ELF-1 (cell line): ENCODE results near the gene RPL22.

Experiments used
- DNase-seq: peaks from one replicate; pipeline ENCODE4 v3.0.0-alpha.2; 2016; ENCODE audit warnings: low read depth, low spot score

The RPL22 gene

GRCh38 chr1:6175411-6175828 is 24.0 kb downstream of the RPL22 start:
- DNase-seq, result no peak

GRCh38 chr1:6174621-6175410 is 24.6 kb downstream of the RPL22 start:
- DNase-seq, result no peak

- DNase-seq, result no peak
These were observed 26.8 kb downstream of the RPL22 start for GRCh38 chr1:6172549-6172948.

GRCh38 chr1:6171548-6172124 is 27.8 kb downstream of the RPL22 start:
- DNase-seq, result peak; percentile 57

GRCh38 chr1:6170742-6171201 is 28.6 kb downstream of the RPL22 start:
- no peak for DNase-seq

- no peak for DNase-seq
These were observed 29.2 kb downstream of the RPL22 start for GRCh38 chr1:6170116-6170741.

- no peak for DNase-seq
These were observed 30.3 kb downstream of the RPL22 start for GRCh38 chr1:6168947-6169586.

GRCh38 chr1:6167391-6168303 is 31.7 kb downstream of the RPL22 start:
- DNase-seq, result no peak

GRCh38 chr1:6166655-6167390 is 32.6 kb downstream of the RPL22 start:
- DNase-seq, result no peak

GRCh38 chr1:6166221-6166620 is 33.2 kb downstream of the RPL22 start:
- no peak for DNase-seq

GRCh38 chr1:6165441-6165985 is 33.9 kb downstream of the RPL22 start:
- DNase-seq, result no peak

GRCh38 chr1:6165027-6165426 is 34.4 kb downstream of the RPL22 start:
- DNase-seq, result no peak

- DNase-seq, result no peak
These were observed 35.3 kb downstream of the RPL22 start for GRCh38 chr1:6163973-6164617.

- no peak for DNase-seq
These were observed 36.0 kb downstream of the RPL22 start for GRCh38 chr1:6163191-6163972.

- peak; percentile 41 for DNase-seq
These were observed 36.6 kb downstream of the RPL22 start for GRCh38 chr1:6162773-6163172.

- no peak for DNase-seq
These were observed 37.1 kb downstream of the RPL22 start for GRCh38 chr1:6162341-6162740.

- DNase-seq, result no peak
These were observed 41.2 kb downstream of the RPL22 start for GRCh38 chr1:6158181-6158580.

GRCh38 chr1:6157528-6158174 is 41.7 kb downstream of the RPL22 start:
- peak; percentile 70 for DNase-seq
